PC-3 (cell line): ENCODE measurements around the gene AP1M1.

Source experiments
- EZH2 ChIP-seq: fragments of 300-600 bp; sonication (generic); IDR thresholded peaks from one replicate; pipeline ENCODE4 v1.6.1; 2017; ENCODE audit warnings: antibody characterized with exemption, mild to moderate bottlenecking, low read length; ENCODE audit not compliant: unreplicated experiment
- EZH2phosphoT487 ChIP-seq: fragments of 300-600 bp; sonication (generic); IDR thresholded peaks from 2 replicates; pipeline ENCODE4 v1.6.1; 2018; ENCODE audit warnings: mild to moderate bottlenecking, antibody characterized with exemption, low read length, borderline replicate concordance
- TF ChIP-seq, protein P1 (sequence below): fragments of 300-600 bp; sonication (generic); conservative IDR thresholded peaks from 2 replicates; pipeline ENCODE4 v1.5.1; 2017; ENCODE audit warnings: antibody characterized with exemption, low read depth, mild to moderate bottlenecking, low read length

DNA sequence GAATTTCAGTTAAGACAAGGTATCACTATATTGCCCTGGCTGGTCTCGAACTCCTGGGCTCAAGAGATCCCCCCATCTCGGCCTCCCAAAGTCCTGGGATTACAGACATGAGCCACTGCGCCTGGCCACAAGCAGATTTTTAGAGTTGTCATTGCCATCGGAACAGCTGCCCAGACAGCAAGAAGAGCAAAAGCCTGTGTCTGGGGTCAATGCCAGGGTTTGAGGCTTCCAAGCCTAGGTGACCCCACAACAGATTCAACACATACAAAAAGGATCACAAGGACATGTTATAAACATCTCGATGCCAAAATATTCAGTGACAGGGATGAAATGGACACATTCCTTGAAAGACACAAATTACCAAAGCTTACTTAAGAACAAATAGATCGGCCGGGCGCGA lies 86.8 kb downstream of the AP1M1 start:
- TF ChIP-seq, protein P1, sequence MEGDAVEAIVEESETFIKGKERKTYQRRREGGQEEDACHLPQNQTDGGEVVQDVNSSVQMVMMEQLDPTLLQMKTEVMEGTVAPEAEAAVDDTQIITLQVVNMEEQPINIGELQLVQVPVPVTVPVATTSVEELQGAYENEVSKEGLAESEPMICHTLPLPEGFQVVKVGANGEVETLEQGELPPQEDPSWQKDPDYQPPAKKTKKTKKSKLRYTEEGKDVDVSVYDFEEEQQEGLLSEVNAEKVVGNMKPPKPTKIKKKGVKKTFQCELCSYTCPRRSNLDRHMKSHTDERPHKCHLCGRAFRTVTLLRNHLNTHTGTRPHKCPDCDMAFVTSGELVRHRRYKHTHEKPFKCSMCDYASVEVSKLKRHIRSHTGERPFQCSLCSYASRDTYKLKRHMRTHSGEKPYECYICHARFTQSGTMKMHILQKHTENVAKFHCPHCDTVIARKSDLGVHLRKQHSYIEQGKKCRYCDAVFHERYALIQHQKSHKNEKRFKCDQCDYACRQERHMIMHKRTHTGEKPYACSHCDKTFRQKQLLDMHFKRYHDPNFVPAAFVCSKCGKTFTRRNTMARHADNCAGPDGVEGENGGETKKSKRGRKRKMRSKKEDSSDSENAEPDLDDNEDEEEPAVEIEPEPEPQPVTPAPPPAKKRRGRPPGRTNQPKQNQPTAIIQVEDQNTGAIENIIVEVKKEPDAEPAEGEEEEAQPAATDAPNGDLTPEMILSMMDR: no peak
- TF ChIP-seq EZH2phosphoT487 (no peak), EZH2 (no peak)
